G401 (cell line): ENCODE results near the gene ADAMTS14. TPM values are rescaled to one million over a fixed set of nuclear protein-coding genes. Genes with fewer than 3 reads are reported as not detected.
A peak's percentile ranks its signal among the peaks of the same experiment; 100 is the strongest.

Experiments used
- DNase-seq: peaks from one replicate; pipeline ENCODE4 v3.0.0-alpha.2; 2015; ENCODE audit warnings: low spot score
- in situ Hi-C: cut with HindIII; loops from 2 replicates; pipeline ENCODE4 v1.10.0; 2016; ENCODE audit warnings: low sequenced_read_pairs, mixed read lengths
- total RNA-seq: library from RNA; depleted of rRNA; stranded (reverse); fragments of >200 nt; shearing (Covaris generic); gene quantifications from 2 replicates; pipeline ENCODE4 v1.2.3, GENCODE V29; 2014

ADAMTS14 gene
- total RNA-seq, 1 experiment from 2014 or later = 0.03 TPM

GRCh38 chr10:70684839-70685454, 12.6 kb downstream of the ADAMTS14 start:
- no peak for DNase-seq
- in situ Hi-C loops = no loop called here

DNA sequence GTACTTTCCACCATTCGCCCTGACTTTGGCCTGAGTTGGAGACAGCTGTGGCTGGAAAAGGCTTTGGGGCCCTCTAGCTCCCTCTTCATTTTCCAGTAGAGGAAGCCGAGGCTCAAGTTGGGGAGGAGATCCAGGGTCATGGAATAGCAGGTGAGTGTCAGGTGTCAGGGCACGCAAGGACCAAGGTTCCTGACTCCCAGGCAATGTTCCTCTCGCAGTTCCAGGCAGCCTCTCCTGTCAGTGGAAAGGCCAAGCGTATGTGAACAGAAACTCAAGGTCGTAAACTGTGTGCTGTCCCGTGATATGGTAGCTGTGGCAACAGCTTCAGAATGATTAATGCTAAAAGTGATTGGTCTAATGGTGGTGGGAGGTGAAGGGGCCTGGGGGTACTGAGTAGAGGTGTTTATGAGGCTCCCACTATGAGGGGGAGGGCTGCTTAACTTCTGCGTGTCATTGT, 13.2 kb downstream of the ADAMTS14 start:
- no peak for DNase-seq
- in situ Hi-C loops = no loop called here

- no peak for DNase-seq
- in situ Hi-C loops = no loop called here
Measured at GRCh38 chr10:70688828-70689227, 16.5 kb downstream of the ADAMTS14 start.

DNA sequence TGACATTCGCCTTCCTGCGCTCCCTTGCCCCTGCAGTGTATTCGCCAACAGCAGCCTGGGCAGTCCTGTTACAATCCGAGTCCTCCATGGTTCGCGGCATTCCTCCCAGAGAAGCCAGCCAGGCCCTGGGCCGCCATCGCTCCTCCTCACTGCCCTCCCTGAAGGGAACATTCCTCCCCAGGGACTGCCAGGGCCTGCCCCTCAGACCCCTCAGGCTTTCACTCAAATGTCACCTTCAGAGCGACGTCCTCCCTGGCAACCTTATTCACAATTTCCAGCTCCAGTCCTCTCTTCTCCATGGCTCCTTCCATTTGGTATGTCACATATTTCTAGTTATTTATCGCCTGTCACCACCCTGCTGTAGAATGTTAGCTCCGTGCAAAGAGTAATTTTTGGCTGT, 17.4 kb downstream of the ADAMTS14 start:
- DNase-seq = no peak
- in situ Hi-C loops = no loop called here

GRCh38 chr10:70690589-70690988, 18.3 kb downstream of the ADAMTS14 start:
- peak; percentile 27 for DNase-seq
- in situ Hi-C loops = no loop called here

GRCh38 chr10:70691611-70692010, 19.3 kb downstream of the ADAMTS14 start:
- no peak for DNase-seq
- in situ Hi-C loops = no loop called here

DNA sequence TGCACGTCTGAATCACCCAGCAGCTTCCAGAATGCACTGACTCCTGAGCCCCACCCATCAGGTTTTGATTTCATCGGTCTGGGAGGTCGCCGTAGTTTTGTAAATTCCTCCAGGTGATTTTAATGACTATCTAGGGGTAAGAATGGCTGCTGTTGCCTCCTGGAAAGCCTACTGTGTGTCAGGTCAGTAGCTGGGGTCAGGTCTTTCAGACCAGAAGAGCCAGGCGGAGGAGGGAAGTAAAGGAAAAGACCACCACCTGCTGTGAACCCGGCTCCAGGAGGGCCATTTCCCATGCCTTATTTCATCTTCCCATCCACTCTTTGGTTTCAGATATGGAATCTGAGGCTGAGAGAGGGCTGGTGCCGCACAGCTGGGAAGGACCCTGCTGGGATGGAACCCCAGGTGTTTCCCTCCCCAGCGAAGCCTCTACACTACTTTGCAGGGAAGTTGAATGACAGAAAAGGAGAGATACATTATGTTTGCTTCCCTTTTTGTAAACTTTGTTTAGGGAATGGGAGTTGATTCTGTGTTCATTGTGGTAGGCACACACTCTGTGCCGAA, 19.8 kb downstream of the ADAMTS14 start:
- no peak for DNase-seq
- in situ Hi-C loops = no loop called here

GRCh38 chr10:70693619-70694335, 21.5 kb downstream of the ADAMTS14 start:
- DNase-seq = no peak
- in situ Hi-C loops = no loop called here

DNA sequence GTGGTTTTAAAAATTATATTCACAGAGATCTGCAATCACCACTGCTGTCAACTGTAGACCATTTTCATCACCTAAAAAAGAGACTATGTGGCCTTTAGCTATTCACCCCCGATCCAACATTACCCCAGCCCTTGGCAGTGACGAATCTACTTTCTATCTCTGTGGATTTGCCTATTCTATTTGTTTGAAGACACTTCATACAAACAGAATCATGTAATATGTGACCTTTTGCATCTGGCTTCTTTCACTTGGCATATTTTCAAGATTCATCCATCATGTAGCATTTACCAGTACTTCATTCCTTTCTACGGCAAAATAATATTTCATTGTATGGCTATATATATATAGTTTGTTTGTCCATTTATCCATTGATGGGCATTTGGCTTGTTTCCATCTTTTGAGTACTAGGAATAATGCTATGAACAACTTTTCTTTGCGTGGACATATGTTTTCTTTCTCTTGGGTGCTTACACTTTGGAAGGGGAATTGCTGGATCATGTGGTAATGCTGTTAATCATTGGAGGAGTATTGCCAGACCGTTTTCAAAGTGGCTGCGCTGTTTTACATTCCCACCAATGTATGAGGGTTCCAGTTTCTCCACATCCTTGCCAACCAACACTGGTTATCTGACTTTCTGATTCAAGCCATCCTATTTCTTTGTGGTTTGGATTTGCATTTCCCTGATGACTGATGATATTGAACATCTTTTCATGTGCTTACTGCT, 22.3 kb downstream of the ADAMTS14 start:
- no peak for DNase-seq
- in situ Hi-C loops = no loop called here

GRCh38 chr10:70695241-70696030, 23.1 kb downstream of the ADAMTS14 start:
- no peak for DNase-seq
- in situ Hi-C loops = no loop called here

- in situ Hi-C loops = no loop called here
- no peak for DNase-seq
Measured at GRCh38 chr10:70698211-70698610, 25.9 kb downstream of the ADAMTS14 start.

- DNase-seq = no peak
- in situ Hi-C loops = no loop called here
Measured at GRCh38 chr10:70699063-70699658, 26.9 kb downstream of the ADAMTS14 start.

GRCh38 chr10:70699659-70700174, 27.4 kb downstream of the ADAMTS14 start:
- in situ Hi-C loops = no loop called here
- no peak for DNase-seq

GRCh38 chr10:70702190-70702763, 30.0 kb downstream of the ADAMTS14 start:
- in situ Hi-C loops = no loop called here
- no peak for DNase-seq

DNA sequence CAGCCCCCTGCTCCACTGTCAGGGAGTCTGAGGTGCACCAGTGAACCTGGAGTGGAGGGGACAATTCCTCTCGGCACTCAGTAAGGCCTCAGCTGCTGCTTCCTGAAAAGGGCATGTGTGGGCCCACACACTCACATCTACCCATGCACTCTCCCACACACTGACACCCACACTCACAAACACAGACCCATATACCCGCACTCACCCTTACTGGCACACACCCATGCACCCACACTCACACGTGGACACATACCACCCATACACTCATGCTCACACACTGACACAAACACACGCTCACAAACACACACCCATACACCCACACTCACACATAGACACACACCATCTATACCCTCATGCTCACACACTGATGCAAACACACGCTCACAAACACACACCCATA, 31.9 kb downstream of the ADAMTS14 start:
- in situ Hi-C loops = no loop called here
- DNase-seq = no peak

- in situ Hi-C loops = no loop called here
- DNase-seq = no peak
Measured at GRCh38 chr10:70705121-70705861, 33.0 kb downstream of the ADAMTS14 start.

DNA sequence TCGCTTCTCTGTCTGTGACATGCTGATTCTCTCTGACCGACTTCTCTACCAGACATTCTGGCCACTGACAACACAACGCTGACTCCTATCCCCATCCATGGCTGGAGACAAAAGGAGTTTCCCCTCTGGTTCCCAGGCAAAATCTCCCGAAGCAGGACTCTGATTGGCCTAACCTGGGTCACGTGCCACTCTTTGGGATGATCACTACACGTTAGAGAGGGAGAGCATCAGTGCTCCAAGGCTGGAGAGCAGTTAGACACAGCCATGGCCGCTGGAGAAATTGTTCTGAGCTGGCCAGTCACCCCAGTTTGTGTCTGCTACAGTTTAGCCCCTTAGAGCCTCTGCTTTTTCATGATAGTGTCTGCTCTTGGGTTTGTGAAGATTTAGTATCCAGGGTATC, 38.9 kb downstream of the ADAMTS14 start:
- in situ Hi-C loops = no loop called here

GRCh38 chr10:70711911-70712310, 39.6 kb downstream of the ADAMTS14 start:
- in situ Hi-C loops = no loop called here

More for the DNA sequence above, 38.9 kb downstream of the ADAMTS14 start:
- DNase-seq = no peak

More at GRCh38 chr10:70711911-70712310, 39.6 kb downstream of the ADAMTS14 start:
- no peak for DNase-seq
